HG03095 (cell line): ENCODE measurements around the gene C2CD4C.
"Not testable (repeated sequence)": the region's sequence is repeated elsewhere in the genome, so short reads cannot be mapped to it uniquely, and the experiment has no call there.

ENCODE experiments used
- ATAC-seq: cut with Tn5 transposase; IDR thresholded peaks from one replicate; pipeline ENCODE4 v1.9.1; 2021; ENCODE audit warnings: moderate library complexity; ENCODE audit not compliant: unreplicated experiment

The C2CD4C gene

DNA sequence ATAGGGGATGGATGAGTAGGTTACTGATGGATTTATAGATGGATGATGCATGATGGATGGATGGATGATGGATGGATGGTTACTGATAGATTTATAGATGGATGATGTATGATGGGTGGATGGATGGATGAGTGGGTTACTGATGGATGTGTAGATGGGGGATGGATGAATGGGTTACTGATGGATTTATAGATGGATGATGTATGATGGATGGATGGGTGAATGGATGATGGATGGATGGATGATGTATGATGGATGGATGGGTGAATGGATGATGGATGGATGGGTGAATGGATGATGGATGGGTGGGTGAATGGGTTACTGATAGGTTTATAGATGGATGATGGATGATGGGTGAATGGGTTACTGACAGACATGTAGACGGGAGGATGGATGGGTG, 6.3 kb upstream of the C2CD4C start:
- ATAC-seq: no peak

DNA sequence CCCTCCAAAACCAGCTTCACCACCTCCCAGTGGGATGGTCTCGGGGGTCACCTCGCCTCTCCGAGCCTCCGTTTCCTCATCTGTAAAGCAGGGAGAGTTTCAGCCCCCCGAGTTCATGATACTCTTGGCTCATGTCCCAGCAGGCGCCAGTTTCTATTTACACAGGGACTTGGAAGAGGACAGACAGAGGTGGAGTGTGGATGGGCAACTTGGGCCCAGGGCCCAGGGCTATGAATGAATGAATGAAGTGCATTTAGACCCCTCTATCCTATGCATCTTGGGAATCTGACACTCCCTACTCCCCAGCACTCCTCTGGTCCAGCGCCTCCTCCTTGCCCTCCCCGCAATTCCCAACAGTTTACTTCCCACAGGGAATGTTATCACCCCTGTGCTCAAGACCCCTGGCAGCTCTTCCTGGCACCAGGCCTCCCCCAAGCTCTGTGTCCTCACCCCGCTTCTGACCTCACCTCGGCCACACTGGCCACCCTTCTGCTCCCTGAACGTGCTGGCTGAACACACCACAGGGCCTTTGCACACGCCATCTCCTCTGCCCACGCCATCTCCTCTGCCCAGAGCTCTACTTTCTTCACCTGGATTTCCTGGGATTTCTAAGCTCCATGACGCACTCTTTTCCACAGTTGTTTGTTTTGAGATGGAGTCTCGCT, 4.9 kb upstream of the C2CD4C start:
- no peak for ATAC-seq

DNA sequence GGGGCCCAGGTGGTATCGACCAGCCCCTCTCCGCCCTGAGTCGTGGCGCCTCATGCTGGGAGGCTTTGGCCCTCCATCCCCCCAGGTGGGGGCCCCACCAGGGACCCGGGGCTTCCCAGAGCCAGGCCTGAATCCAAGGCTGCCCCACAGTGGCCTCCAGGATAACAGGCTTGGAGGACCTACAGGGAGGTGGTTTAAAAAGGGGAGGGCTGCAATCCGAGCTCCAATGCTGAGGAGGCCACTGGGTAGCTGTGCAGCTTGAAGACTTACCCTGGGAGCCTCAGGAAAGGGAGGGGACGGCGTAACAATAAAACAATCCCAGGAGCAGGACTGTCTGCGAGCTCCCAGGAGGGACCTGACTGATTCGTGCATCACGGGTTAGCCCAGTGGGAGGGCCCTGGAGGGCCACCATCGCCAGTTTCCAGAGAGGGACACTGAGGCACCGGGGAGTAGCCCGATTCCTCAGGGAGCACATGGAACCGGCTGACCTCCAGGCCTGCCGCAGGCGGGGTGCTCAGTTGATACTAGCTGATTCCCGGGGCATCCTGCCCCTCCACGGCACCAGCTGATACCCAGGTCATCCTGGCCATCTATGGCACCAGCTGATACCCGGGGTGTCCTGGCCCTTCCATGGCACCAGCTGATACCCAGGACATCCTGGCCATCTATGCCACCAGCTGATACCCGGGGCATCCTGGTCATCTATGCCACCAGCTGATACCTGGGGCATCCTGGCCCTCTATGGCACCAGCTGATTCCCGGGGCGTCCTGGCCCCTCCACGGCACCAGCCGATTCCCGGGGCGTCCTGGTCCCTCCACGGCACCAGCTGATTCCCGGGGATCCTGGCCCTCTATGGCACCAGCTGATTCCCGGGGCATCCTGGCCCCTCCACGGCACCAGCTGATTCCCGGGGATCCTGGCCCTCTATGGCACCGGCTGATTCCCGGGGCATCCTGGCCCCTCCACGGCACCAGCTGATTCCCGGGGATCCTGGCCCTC, 3.7 kb upstream of the C2CD4C start:
- no peak for ATAC-seq

DNA sequence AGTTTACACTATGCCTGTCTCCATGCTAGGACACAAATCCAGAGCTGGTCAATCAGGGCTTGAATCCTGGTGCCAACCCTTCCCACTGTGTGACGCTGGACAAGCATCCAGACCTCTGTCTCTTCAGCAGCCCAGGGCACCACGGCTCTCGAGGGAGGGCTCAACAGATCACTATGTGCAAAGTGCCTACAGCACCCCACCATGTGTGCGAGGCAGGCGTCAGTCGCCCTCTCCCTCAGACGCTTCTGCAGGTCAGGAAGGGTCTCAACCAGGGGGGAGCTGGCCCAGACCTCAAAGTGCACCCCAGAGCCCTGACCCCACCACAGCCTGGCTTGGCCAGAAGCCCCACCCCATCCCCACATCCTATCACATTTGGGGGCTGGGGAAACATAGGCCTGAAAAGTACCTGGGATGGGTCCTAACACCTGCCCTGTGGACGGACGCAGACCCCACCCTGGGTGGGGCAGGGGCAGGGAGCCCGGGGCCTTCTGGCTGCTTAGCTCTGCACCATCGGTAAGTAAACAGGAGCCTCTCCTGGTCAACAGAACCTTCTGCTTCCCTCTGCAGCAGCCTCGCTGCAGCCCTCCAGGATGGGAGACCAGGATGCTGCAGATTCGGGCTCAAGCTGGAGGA, 2.9 kb upstream of the C2CD4C start:
- no peak for ATAC-seq

DNA sequence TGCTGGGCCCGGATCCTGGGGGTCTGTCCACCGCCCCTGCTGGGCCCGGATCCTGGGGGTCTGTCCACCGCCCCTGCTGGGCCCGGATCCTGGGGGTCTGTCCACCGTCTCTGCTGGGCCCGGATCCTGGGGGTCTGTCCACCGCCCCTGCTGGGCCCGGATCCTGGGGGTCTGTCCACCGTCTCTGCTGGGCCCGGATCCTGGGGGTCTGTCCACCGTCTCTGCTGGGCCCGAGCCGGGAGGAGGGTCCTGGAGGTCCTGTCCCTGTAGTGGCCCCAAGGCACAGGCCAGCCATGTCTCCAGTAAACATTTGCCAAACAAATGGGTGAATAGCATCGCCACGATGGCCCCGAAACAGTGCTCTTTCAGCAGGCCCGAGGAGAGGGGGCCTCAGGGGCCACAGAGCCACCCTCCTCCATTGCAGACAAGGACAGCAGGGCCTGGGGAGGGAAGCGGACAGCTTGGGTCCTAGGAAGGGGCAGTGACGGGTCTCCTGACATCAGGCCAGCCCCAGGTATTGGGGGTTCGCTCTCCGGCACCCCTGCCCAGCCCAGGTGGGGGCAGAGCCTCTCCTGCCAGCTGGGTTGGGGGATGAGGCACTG, 2.3 kb upstream of the C2CD4C start:
- ATAC-seq: not testable (repeated sequence)

DNA sequence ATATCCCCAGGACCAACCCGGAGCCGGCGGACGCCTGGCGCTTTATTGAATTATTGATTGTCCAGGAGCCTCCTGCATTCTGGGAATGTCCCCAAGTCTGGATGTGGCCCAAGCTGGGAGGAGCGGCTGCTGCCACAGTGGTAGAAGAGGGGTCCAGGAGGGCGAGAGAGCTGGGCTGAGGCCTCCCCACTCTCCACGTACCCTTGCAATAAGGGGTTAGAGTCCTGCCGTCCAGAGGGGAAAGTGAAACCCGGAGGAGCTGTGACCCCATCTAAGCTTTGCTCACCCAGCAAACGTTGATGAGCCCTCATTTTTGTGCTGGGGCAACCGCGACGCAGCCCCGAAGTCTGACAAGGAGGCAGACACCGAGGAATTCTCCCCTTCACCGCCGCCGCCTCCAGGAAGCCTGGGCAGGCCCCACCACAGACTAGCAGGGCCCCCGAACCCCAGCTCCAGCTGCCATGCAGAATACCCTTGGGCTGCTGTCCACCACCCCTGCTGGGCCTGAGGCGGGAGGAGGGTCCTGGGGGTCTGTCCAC, 1.4 kb upstream of the C2CD4C start:
- ATAC-seq: no peak

DNA sequence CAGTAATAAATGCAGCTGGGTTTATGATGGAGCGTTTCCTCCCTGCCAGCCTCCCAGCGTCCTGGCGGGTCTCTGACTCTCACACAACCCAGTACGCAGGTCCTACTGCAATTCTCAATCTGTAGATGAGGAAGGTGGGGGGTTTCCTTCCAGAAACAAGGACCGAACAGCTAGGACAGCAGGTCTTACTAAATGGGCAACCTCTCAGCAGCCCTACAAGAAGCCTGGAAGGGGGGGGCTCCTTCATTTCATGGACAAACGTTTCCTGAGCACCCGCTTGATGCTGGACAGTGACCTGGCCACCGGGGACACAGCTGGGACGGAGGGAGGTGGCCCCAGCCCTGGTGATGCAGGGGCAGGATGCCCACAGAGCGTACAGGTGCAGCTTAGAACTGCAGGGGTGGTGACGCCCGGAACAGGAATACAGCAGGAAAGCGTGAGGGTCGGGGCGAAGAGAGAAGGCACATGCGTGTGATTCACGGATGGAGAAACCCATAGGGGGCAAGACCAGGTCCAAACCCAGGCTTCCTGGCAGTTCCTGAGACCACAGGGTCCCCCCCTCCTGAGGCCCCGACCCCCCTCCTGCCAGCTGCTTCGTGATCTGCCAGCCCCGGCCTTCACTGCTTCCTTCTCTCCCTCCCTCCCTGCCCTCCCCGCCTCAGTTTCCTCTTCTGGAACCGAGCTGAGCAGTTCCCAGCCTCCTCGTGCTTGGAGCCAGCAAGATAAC, 732 bp upstream of the C2CD4C start:
- ATAC-seq: no peak

DNA sequence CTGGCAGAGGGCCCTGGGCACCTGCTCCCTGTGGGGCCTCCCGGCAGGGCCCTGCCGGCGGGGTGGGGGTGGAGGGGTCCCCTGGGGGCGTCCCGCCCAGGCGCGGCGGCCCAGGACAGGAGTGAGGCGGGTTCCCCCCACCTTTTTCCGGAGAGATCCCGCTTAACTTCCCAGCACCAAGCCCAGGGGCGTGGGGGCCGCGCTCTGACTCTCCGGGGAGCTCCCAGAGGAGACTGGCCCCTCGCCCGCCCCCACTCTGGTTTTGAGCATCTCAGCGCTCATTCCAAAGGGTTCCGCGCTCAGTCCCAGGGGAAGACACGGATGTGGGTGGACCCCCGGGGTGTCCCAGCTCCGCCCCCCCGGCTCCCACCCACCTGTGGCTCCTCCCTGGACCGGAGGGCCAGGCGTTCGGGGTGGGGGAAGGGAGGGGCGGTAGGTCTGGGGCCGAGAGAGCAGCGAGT, 476 bp downstream of the C2CD4C start:
- no peak for ATAC-seq

DNA sequence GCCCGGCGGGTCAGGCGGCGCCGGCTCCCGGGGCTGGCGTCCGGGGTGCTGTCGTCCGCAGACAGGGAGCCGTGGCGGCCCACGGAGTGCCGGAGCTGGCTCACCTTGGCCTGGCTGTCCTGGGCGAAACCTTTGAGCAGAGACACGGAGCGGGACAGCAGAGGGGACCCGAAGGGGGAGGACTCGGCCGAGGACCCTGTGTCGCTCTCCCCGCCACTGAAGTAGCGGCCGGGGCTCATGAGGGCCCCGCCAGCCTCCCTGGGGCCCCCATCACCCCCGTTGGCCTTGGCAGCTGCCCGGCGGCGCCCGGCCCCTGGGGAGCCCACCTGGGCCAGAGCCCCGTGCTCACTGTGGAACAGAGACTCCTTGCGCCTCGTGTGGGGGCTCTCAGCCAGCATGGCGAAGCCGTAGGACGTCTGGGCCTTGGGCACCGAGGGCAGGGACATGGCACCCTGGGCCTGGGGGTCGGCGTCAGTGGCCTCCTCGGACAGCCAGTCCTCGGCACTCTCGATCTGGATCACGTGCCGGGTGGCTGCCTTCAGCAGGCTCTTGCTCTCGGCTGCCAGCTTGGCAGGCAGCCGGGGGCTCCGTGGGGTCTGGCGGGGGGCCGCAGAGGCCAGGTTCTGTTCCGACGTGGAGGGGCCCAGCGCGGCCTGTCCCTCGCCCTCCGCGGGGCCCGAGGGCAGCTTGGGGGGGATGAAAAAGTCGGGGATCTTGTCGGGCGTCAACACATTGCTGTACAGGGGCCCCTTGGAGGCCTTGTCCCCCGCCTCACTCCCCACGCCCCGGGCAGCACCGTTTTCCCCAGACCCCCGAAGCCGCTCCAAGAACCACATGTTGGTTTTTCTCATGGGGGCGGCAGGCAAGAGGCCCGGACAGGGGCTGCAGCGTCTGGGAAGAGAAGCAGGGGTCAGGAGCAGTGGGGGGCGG, 1.2 kb downstream of the C2CD4C start:
- ATAC-seq: no peak

DNA sequence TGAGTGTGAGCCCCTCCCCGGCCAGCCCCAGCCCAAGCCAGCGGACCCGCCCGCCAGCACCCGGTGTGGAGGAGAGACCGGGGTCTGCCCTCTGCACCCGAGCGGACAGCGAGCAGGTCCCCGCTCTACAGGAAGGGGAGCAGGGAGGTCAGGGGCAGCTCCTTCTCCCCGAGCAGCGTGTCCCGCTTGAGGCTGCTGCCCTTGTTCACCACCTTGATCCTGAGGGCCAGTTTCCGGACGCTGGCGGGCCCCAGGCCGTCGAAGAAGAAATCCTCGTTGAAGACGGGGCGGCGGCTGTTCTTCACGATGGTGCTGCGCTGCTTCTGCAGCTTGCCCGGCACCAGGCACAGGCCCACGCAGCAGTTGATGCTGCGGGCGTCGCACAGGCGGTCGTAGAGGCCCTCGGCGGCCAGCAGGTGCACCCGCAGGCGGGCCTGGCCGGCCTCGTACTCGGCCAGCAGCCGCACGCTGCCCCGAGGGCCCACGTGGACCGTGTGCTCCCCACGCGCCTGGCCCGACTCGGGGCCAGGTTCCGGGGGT, 1.9 kb downstream of the C2CD4C start:
- no peak for ATAC-seq

DNA sequence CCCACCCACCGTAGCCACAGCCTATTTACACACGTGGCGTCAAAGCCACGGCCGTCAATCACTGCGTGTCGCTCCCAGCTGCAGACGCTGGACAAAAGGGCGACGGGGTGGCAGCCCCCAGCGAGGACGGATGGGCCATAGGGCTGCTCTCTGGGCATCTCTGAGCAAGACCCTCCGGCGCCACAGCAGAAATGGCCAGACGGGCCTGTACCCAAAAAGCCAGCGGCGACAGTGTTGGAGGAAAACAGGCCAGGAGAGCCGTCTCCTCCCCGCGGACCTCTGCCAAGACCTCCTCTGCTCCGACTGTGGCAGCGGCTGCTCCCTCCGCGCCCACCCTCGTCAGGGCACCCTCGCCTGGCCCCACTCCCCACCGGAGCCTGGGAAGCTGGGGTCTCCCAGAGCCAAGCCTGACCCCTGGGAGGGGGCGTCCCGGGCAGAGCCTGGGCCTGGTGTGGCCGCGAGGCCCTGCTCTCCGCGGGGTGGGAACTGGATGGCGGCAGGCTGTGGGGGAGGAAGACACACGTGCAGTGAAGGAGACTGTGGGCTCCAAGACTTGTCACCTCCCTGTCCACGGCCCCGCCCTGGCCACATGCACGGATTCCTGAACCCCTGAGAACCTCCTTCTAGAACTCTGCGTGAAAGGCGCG, 2.7 kb downstream of the C2CD4C start:
- ATAC-seq: no peak

DNA sequence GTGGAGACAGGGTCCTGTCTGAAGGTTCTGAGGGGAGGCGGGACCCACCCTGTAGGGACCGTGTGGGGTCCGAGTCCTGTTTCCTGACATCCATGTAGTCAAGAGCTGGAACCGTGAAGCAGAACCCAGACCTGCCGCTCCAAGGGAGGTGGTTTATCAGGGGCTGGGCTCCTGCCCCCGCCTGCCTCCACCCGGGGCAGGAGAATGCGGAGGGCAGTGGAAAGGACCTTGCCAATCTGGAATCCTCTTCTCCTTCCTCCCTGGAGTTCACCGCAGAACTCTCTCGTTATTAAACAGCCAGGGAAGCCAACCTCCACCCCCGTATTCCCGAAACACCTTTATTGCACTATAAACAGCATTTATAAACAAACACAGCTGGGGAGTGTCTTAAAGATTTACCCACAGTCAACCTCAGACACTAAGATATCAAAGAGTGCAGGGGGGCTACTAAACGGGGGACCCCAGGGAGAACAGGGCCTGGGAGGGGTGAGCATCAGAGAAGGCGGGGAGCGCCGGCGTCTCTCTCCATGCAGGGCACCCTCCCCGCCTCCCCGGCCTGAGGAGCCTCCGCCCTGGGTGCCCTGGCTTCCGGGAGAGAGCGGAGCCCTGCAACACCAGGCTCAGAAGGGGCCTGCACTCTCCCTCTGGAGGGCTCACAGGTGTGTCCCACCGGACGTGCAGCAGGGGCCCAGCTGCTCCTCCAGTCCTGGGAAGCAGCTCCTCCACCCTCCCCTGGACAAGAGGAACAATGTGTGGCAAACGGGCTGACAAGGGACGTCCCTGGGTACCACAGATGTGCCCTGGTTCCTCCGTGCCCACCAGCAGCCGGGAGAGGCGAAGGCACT, 3.6 kb downstream of the C2CD4C start:
- ATAC-seq: no peak

DNA sequence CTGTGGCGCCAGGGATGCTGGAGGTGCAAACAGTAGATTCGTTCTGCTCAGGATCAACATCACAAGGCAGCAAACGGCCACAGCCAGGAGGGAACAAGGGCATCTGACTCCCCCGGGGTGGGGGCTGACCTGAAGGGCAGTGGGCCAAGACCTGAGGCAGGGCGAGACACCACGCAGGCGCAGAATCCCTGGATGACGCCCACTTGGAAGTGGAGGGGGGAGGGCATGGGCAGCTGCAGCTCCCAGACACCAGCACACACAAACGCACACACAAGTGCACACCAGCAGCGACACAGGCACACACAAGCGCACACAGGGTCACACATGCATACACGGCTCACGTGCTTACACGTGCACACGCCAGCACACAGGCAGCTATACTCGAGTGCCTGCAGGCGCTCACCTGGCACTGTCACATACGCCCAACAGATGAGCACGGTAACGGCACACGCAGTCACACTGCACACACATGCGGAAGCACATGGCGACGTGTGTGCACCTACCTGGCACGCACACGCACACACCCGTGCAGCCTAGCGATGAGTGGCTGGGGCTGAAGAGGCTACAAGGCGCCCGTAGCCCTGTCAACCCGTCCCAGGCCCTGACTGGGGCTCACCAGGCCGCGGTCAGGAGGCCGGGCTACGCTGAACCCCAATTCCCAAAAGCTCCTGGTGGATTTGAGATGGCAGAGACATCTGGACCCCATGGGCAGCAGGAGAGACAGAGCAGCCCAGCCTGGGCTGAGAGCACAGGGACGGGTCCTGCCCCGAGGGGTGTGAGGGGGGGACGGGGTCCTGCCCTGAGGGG, 5.5 kb downstream of the C2CD4C start:
- no peak for ATAC-seq

DNA sequence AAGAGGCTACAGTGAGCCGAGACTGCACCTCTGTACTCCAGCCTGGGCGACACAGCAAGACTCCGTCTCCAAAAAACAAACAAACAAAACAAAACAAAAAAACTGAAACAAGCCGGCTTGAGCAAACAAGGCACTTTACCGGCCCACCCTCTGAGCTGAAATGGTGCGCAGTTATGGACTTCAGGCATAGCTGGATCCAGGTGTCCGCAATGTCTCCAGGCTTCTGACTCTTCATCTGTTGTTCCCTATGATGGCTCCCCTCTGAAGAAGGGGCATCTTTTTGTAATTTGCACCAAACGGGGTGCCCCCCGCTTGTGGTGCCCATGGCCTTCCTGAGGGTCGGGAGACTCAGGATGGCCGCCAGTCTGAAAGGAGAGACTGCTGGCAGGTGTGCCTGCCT, 6.2 kb downstream of the C2CD4C start:
- ATAC-seq: no peak

DNA sequence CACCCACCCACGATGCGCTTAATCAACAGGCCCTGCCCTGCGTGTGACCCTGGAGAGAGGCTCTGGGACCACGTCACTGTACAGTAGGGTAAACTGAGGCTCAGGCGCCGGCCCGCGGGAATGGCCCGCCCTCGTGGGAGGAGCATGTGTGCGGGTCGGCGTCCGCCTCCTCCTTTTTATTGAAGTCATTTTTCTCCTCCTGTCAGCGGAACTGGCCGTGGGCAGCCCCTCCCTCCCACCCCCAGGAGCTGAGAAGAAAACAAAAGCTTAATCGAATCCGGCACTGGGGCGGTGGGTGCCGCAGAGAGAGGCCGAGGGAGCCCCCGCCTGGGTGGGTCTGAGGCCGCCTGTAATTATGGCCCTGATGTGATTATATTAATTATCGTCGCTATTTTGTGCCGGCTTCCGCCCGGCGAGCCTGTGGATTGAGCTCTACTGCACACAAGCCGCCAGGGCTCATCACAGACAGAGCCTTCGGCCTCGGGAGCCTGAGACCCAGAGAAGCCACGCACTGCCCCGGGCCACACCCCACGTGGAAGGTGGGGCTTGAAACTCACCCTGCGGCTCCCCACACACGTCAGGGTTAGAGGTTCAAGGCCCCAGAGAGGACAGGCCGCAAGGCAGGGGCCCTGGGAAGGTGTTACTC, 7.0 kb downstream of the C2CD4C start:
- ATAC-seq: no peak
